HepG2 (cell line): ENCODE results near the gene TMEM198. TPM values are rescaled to one million over a fixed set of nuclear protein-coding genes. Genes with fewer than 3 reads are reported as not detected.

Experiments used
- KDM4B ChIP-seq: sonication (generic); formaldehyde crosslinking; IDR thresholded peaks from 2 replicates; pipeline ENCODE4 v1.4.0; 2020; ENCODE audit warnings: missing genetic modification reagents
- MAFF ChIP-seq: IDR thresholded peaks from 2 replicates; pipeline ENCODE4 v1.6.1; 2011; ENCODE audit warnings: low read depth, low read length, improper control_type of control experiment
- MYC ChIP-seq: sonication (generic); formaldehyde crosslinking; IDR thresholded peaks from 2 replicates; pipeline ENCODE4 v1.9.0; 2021; ENCODE audit warnings: missing genetic modification reagents, borderline replicate concordance
- NPAS2 ChIP-seq: sonication (generic); formaldehyde crosslinking; IDR thresholded peaks from 2 replicates; pipeline ENCODE4 v1.8.0; 2022; ENCODE audit warnings: mild to moderate bottlenecking, missing genetic modification reagents, borderline replicate concordance
- PAXIP1 ChIP-seq: sonication (generic); formaldehyde crosslinking; conservative IDR thresholded peaks from 2 replicates; pipeline ENCODE4 v1.4.0; 2020; ENCODE audit warnings: mild to moderate bottlenecking, missing genetic modification reagents, moderate library complexity
- PCBP1 ChIP-seq: fragments of 200-400 bp; formaldehyde crosslinking; IDR thresholded peaks from 2 replicates; pipeline ENCODE4 v1.6.1; 2017; ENCODE audit warnings: mild to moderate bottlenecking, low read depth, low read length, borderline replicate concordance
- PPARG ChIP-seq: conservative IDR thresholded peaks from 2 replicates; pipeline ENCODE4 v1.6.1; 2016; ENCODE audit warnings: missing biosample characterization, missing genetic modification reagents
- RNF219 ChIP-seq: sonication (generic); formaldehyde crosslinking; IDR thresholded peaks from 2 replicates; pipeline ENCODE4 v1.5.0; 2020; ENCODE audit warnings: mild to moderate bottlenecking, missing genetic modification reagents
- ZFP62 ChIP-seq: sonication (generic); formaldehyde crosslinking; IDR thresholded peaks from 2 replicates; pipeline ENCODE4 v1.4.0; 2020; ENCODE audit warnings: missing genetic modification reagents
- ZNF142 ChIP-seq: sonication (generic); formaldehyde crosslinking; IDR thresholded peaks from 2 replicates; pipeline ENCODE4 v1.4.0; 2020; ENCODE audit warnings: missing genetic modification reagents
- ZNF33A ChIP-seq: sonication (generic); formaldehyde crosslinking; IDR thresholded peaks from 2 replicates; pipeline ENCODE4 v1.5.1; 2020; ENCODE audit warnings: missing genetic modification reagents, mild to moderate bottlenecking, moderate library complexity, borderline replicate concordance
- ZNF558 ChIP-seq: sonication (generic); formaldehyde crosslinking; IDR thresholded peaks from 2 replicates; pipeline ENCODE4 v1.9.0; 2022; ENCODE audit warnings: mild to moderate bottlenecking, missing genetic modification reagents, borderline replicate concordance
- ZNF629 ChIP-seq: sonication (generic); formaldehyde crosslinking; conservative IDR thresholded peaks from 2 replicates; pipeline ENCODE4 v1.5.0; 2020; ENCODE audit warnings: missing genetic modification reagents
- ZNF766 ChIP-seq: sonication (generic); formaldehyde crosslinking; IDR thresholded peaks from 2 replicates; pipeline ENCODE4 v1.5.0; 2020; ENCODE audit warnings: missing genetic modification reagents, borderline replicate concordance
- ZNF850 ChIP-seq: sonication (generic); formaldehyde crosslinking; conservative IDR thresholded peaks from 2 replicates; pipeline ENCODE4 v1.9.0; 2021; ENCODE audit warnings: mild to moderate bottlenecking, missing genetic modification reagents
- polyA plus RNA-seq, 8 experiments: library from polyadenylated mRNA; depleted of rRNA in 3 of 8; stranded (reverse) in 7 of 8; unstranded in 1 of 8; fragments of >200 nt; fragmentation: Illumina TruSeq in 4 of 8; extraction: Trizol in 4 of 8; gene quantifications; 2 replicates each; pipeline versions ENCODE4 v1.2.1 to v1.2.3, GENCODE V29; 2011 to 2016; ENCODE audit warnings: low read depth in 4 of 8, missing spikeins in 1 of 8, mixed read lengths in 1 of 8; ENCODE audit not compliant: insufficient read depth in 1 of 8
- total RNA-seq, 5 experiments: library from RNA; depleted of rRNA; stranded (reverse); fragments of >200 nt; fragmentation: Illumina TruSeq; extraction: Trizol; gene quantifications; 2 replicates each; pipeline ENCODE4 v1.2.3, GENCODE V29; 2016; ENCODE audit warnings: low read depth in 1 of 5

The TMEM198 gene
- total and polyA plus RNA-seq, 2 of the 13 experiments (the other 11 are each of a cell fraction or from before 2014, with no cell fraction given) = 17.3 to 23.5 TPM

GRCh38 chr2:219543596-219544358 is at the start of gene TMEM198, which contains the start of gene CHPF (continued):
- TF ChIP-seq KDM4B (CRISPR knock-in tag) = peak; percentile 96
- TF ChIP-seq PAXIP1 (CRISPR knock-in tag) = peak; percentile 79
- TF ChIP-seq MAFF = no peak
- 0 out of 2 replicates have a peak, but pooled peaks have one; percentile 89 for TF ChIP-seq ZFP62 (CRISPR knock-in tag)
- TF ChIP-seq PPARG (CRISPR knock-in tag) = peak; percentile 61
- no peak for TF ChIP-seq ZNF629 (CRISPR knock-in tag)
- 0 out of 2 replicates have a peak, but pooled peaks have one; percentile 59 for TF ChIP-seq ZNF850 (CRISPR knock-in tag)
- TF ChIP-seq ZNF766 (CRISPR knock-in tag) = 0 out of 2 replicates have a peak, but pooled peaks have one; percentile 85
- no peak for TF ChIP-seq ZNF33A (CRISPR knock-in tag)
- TF ChIP-seq ZNF558 = peak; percentile 73; the same call in 1 of the 2 replicates
- TF ChIP-seq ZNF142 (CRISPR knock-in tag) = peak; percentile 95; the same call in 1 of the 2 replicates
- peak; percentile 76 for TF ChIP-seq PCBP1
- TF ChIP-seq RNF219 (CRISPR knock-in tag) = no peak
- TF ChIP-seq MYC (CRISPR knock-in tag) = peak; percentile 80
- TF ChIP-seq NPAS2 (CRISPR knock-in tag) = no peak
